CD4-positive, CD25-positive, alpha-beta regulatory T cell (primary cell): ENCODE results near the gene HTR3A. TPM values are rescaled to one million over a fixed set of nuclear protein-coding genes. Genes with fewer than 3 reads are reported as not detected.

Source experiments
- ATAC-seq, 2 donors: fragments of 150-1000 bp; cut with Tn5 transposase; one replicate each; pipeline ENCODE4 v1.10.0; 2021; ENCODE audit warnings: low read depth in 2 of 2, moderate number of reproducible peaks in 2 of 2, moderate library complexity in 1 of 2
- DNase-seq, 3 donors: peaks; one replicate each; pipeline versions ENCODE4 v3.0.0 to v3.0.0-alpha.2; 2012 to 2022; ENCODE audit warnings: mixed read lengths in 1 of 3
- H3K27ac ChIP-seq: one replicate; pipeline ENCODE4 v1.7.0; 2013; ENCODE audit warnings: mild to moderate bottlenecking, low read length; ENCODE audit not compliant: insufficient read depth, poor library complexity, severe bottlenecking
- H3K27me3 ChIP-seq: one replicate; pipeline ENCODE4 v1.7.0; 2013; ENCODE audit warnings: low read length; ENCODE audit not compliant: control insufficient read depth, insufficient read depth
- H3K36me3 ChIP-seq: one replicate; pipeline ENCODE4 v1.7.0; 2013; ENCODE audit warnings: mild to moderate bottlenecking, low read length, moderate library complexity; ENCODE audit not compliant: control insufficient read depth, insufficient read depth
- H3K4me1 ChIP-seq: 2 replicates; pipeline ENCODE4 v1.7.0; 2013; ENCODE audit warnings: mild to moderate bottlenecking, low read length; ENCODE audit not compliant: insufficient read depth, control insufficient read depth, poor library complexity, severe bottlenecking
- H3K4me3 ChIP-seq: one replicate; pipeline ENCODE4 v1.7.0; 2013; ENCODE audit warnings: low read depth, mild to moderate bottlenecking, low read length, moderate library complexity
- H3K9me3 ChIP-seq, 2 experiments: 1 replicate in 1 of 2; 2 replicates in 1 of 2; pipeline ENCODE4 v1.7.0; 2013; ENCODE audit warnings: low read length in 2 of 2, mild to moderate bottlenecking in 1 of 2, moderate library complexity in 1 of 2; ENCODE audit not compliant: control insufficient read depth in 2 of 2
- H3K27ac Mint-ChIP-seq, 3 donors: one replicate each; pipeline ENCODE4 v1.8.0; 2020 to 2022; ENCODE audit warnings: mild to moderate bottlenecking in 3 of 3, mixed read lengths in 3 of 3, moderate library complexity in 2 of 3
- H3K27me3 Mint-ChIP-seq: one replicate; pipeline ENCODE4 v1.8.0; 2022; ENCODE audit warnings: mild to moderate bottlenecking, mixed read lengths
- H3K36me3 Mint-ChIP-seq: one replicate; pipeline ENCODE4 v1.8.0; 2020; ENCODE audit warnings: mixed read lengths
- H3K4me1 Mint-ChIP-seq, 4 donors: one replicate each; pipeline ENCODE4 v1.8.0; 2020 to 2022; ENCODE audit warnings: mixed read lengths in 4 of 4, mild to moderate bottlenecking in 1 of 4
- H3K4me3 Mint-ChIP-seq, 4 donors: one replicate each; pipeline ENCODE4 v1.8.0; 2020 to 2022; ENCODE audit warnings: mild to moderate bottlenecking in 4 of 4, mixed read lengths in 4 of 4, moderate library complexity in 3 of 4
- H3K9me3 Mint-ChIP-seq, 7 donors: one replicate each; pipeline ENCODE4 v1.8.0; 2020 to 2022; ENCODE audit warnings: mixed read lengths in 7 of 7, mild to moderate bottlenecking in 3 of 7, moderate library complexity in 2 of 7
- polyA plus RNA-seq, 4 donors: library from polyadenylated mRNA; unstranded; fragments of 300-500 nt; fragmentation: Illumina TruSeq; gene quantifications; one replicate each; pipeline ENCODE4 v1.2.3, GENCODE V29; 2021
- total RNA-seq: library from RNA; stranded (reverse); gene quantifications from one replicate; pipeline ENCODE4 v1.2.3, GENCODE V29; 2022

The HTR3A gene
- total and polyA plus RNA-seq, 5 donors from 2014 or later: not detected

GRCh38 chr11:114008331-114008730, 33.4 kb downstream of the HTR3A start:
- DNase-seq (no peak), ATAC-seq (no peak)
- H3K36me3 Mint-ChIP-seq: no peaks in the 10 kb centered on the region
- Histone ChIP-seq H3K27ac (no peak overlapping the region), H3K4me1 (no peaks in the 10 kb centered on the region), H3K9me3 (no peaks in the 10 kb centered on the region), H3K36me3 (no peaks in the 10 kb centered on the region), H3K4me3 (no peak overlapping the region), H3K27me3 (no peaks in the 10 kb centered on the region)
- no peaks in the 10 kb centered on the region for H3K4me1 Mint-ChIP-seq
- no peak overlapping the region for H3K4me3 Mint-ChIP-seq
- H3K27ac Mint-ChIP-seq: no peak overlapping the region
- H3K27me3 Mint-ChIP-seq: peaks cover 14% of the 10 kb centered on the region
- no peaks in the 10 kb centered on the region for H3K9me3 Mint-ChIP-seq

- H3K36me3 Mint-ChIP-seq: no peaks in the 10 kb centered on the region
- peaks cover 0 to 2% (median under 1%) of the 10 kb centered on the region in 4 donors for H3K4me1 Mint-ChIP-seq
- no peaks in the 10 kb centered on the region for H3K27me3 ChIP-seq
- H3K27ac ChIP-seq: no peak overlapping the region
- H3K27ac Mint-ChIP-seq: peak overlapping the region in 2 of 3 donors; percentile 4 to 34
- no peaks in the 10 kb centered on the region for H3K4me1 ChIP-seq
- ATAC-seq: no peak
- H3K9me3 Mint-ChIP-seq: no peaks in the 10 kb centered on the region
- H3K27me3 Mint-ChIP-seq: peaks cover 8% of the 10 kb centered on the region
- H3K9me3 ChIP-seq: no peaks in the 10 kb centered on the region
- H3K4me3 Mint-ChIP-seq: no peak overlapping the region
- H3K4me3 ChIP-seq: no peak overlapping the region
- DNase-seq: no peak
- H3K36me3 ChIP-seq: no peaks in the 10 kb centered on the region
These were observed 36.0 kb downstream of the HTR3A start for GRCh38 chr11:114010931-114011330.

- H3K27ac Mint-ChIP-seq: peak overlapping the region in 1 of 3 donors; percentile 4
- no peak overlapping the region for H3K4me3 Mint-ChIP-seq
- Histone ChIP-seq H3K4me3 (no peak overlapping the region), H3K9me3 (no peaks in the 10 kb centered on the region), H3K36me3 (no peaks in the 10 kb centered on the region), H3K27me3 (no peaks in the 10 kb centered on the region), H3K27ac (no peak overlapping the region), H3K4me1 (no peaks in the 10 kb centered on the region)
- no peaks in the 10 kb centered on the region for H3K36me3 Mint-ChIP-seq
- no peak for ATAC-seq
- no peak for DNase-seq
- no peaks in the 10 kb centered on the region for H3K9me3 Mint-ChIP-seq
- peaks cover 0 to 2% (median under 1%) of the 10 kb centered on the region in 4 donors for H3K4me1 Mint-ChIP-seq
- H3K27me3 Mint-ChIP-seq: peaks cover 8% of the 10 kb centered on the region
These were observed 36.5 kb downstream of the HTR3A start for GRCh38 chr11:114011443-114011842.

- no peaks in the 10 kb centered on the region for H3K27me3 Mint-ChIP-seq
- peaks cover 0 to 2% (median under 1%) of the 10 kb centered on the region in 4 donors for H3K4me1 Mint-ChIP-seq
- Histone ChIP-seq H3K27me3 (no peaks in the 10 kb centered on the region), H3K4me3 (no peak overlapping the region), H3K36me3 (no peaks in the 10 kb centered on the region), H3K9me3 (no peaks in the 10 kb centered on the region), H3K4me1 (no peaks in the 10 kb centered on the region), H3K27ac (no peak overlapping the region)
- H3K36me3 Mint-ChIP-seq: no peaks in the 10 kb centered on the region
- H3K4me3 Mint-ChIP-seq: no peak overlapping the region
- peak overlapping the region in 1 of 3 donors; percentile 92 for H3K27ac Mint-ChIP-seq
- no peak for ATAC-seq
- no peaks in the 10 kb centered on the region for H3K9me3 Mint-ChIP-seq
- no peak for DNase-seq
These were observed 40.2 kb downstream of the HTR3A start for GRCh38 chr11:114015117-114015516.

DNA sequence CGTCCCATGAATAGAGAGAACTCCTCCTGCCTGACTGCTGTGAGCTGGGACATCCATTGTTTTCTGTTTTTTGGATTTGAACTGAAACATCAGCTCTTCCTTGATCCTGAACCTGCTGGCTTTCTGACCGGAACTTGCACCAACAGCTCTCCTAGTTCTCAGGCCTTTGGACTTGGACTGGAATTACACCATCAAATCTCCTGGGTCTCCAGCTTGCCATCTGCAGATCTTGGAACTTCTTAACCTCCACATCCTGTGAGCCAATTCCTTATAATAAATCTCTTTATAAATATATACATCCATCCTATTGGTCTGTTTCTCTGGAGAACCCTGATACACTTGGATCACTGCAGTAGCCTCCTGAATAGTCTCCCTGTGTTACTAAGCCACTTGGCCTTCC, 42.1 kb downstream of the HTR3A start:
- no peaks in the 10 kb centered on the region for H3K27me3 ChIP-seq
- ATAC-seq: no peak
- H3K27ac ChIP-seq: no peak overlapping the region
- Mint-ChIP-seq H3K27me3 (no peaks in the 10 kb centered on the region), H3K4me3 (no peak overlapping the region), H3K4me1 (peaks cover 0 to 2% (median under 1%) of the 10 kb centered on the region in 4 donors), H3K9me3 (no peaks in the 10 kb centered on the region), H3K27ac (no peak overlapping the region), H3K36me3 (no peaks in the 10 kb centered on the region)
- no peaks in the 10 kb centered on the region for H3K36me3 ChIP-seq
- no peaks in the 10 kb centered on the region for H3K4me1 ChIP-seq
- H3K9me3 ChIP-seq: no peaks in the 10 kb centered on the region
- DNase-seq: no peak
- H3K4me3 ChIP-seq: no peak overlapping the region

- H3K4me1 Mint-ChIP-seq: peaks cover 0 to 2% (median under 1%) of the 10 kb centered on the region in 4 donors
These were observed 42.8 kb downstream of the HTR3A start for GRCh38 chr11:114017723-114018122.

DNA sequence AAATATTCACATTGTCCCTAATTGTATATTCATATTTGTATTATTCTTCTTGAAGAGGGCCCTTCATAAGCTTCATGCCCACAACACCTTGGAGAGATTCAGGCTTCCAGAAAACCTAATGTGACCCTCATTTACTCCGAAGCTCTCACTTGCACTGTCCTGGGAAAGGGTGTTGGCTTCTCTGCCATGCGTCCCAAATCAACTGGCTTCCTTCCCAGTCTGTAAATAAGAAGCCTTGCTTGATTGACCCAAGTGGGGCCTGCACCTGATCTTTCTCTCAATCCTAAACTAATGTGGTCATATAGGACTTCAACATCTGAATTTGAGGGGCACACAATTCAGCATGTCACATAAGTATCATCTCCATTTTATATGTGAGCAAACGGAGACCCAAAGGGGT, 44.1 kb downstream of the HTR3A start:
- no peaks in the 10 kb centered on the region for H3K9me3 ChIP-seq
- no peak overlapping the region for H3K4me3 Mint-ChIP-seq
- ATAC-seq (no peak), DNase-seq (no peak)
- peaks cover 0 to 2% (median under 1%) of the 10 kb centered on the region in 4 donors for H3K4me1 Mint-ChIP-seq
- H3K9me3 Mint-ChIP-seq: no peaks in the 10 kb centered on the region
- H3K27ac Mint-ChIP-seq: no peak overlapping the region
- H3K4me1 ChIP-seq: no peaks in the 10 kb centered on the region
- no peaks in the 10 kb centered on the region for H3K27me3 ChIP-seq
- H3K27me3 Mint-ChIP-seq: no peaks in the 10 kb centered on the region
- H3K27ac ChIP-seq: no peak overlapping the region
- H3K36me3 ChIP-seq: no peaks in the 10 kb centered on the region
- H3K4me3 ChIP-seq: no peak overlapping the region
- H3K36me3 Mint-ChIP-seq: no peaks in the 10 kb centered on the region

More at GRCh38 chr11:114017723-114018122, 42.8 kb downstream of the HTR3A start:
- H3K4me3 Mint-ChIP-seq: no peak overlapping the region
- Histone ChIP-seq H3K27me3 (no peaks in the 10 kb centered on the region), H3K27ac (no peak overlapping the region), H3K4me1 (no peaks in the 10 kb centered on the region), H3K4me3 (no peak overlapping the region), H3K9me3 (no peaks in the 10 kb centered on the region), H3K36me3 (no peaks in the 10 kb centered on the region)
- no peaks in the 10 kb centered on the region for H3K36me3 Mint-ChIP-seq
- ATAC-seq: no peak
- no peaks in the 10 kb centered on the region for H3K27me3 Mint-ChIP-seq
- no peak overlapping the region for H3K27ac Mint-ChIP-seq
- H3K9me3 Mint-ChIP-seq: no peaks in the 10 kb centered on the region
- DNase-seq: no peak

DNA sequence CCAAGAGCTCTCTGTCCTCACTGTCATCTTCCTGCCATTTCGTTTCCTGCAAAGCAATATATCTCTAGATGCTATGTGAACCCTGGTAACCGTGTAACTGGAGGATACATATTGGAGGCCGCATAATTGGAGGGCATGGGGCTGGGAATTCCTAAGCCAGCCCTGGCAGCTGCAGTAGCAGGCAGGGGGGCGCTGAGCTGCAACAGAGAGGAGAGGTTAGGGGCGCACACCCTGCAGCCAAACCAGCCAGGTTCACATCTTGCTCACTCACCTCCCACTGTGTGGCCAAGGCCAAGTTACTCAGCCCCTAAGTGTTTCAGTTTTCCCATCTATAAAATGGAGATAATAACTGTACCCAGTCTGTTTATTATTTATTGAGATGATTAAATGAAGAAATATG, 44.7 kb downstream of the HTR3A start:
- H3K4me1 Mint-ChIP-seq: peaks cover 0 to 2% (median under 1%) of the 10 kb centered on the region in 4 donors
- no peak overlapping the region for H3K27ac Mint-ChIP-seq
- H3K27me3 Mint-ChIP-seq: no peaks in the 10 kb centered on the region
- Histone ChIP-seq H3K27me3 (no peaks in the 10 kb centered on the region), H3K4me3 (no peak overlapping the region), H3K9me3 (no peaks in the 10 kb centered on the region), H3K4me1 (no peaks in the 10 kb centered on the region), H3K36me3 (no peaks in the 10 kb centered on the region), H3K27ac (no peak overlapping the region)
- no peaks in the 10 kb centered on the region for H3K36me3 Mint-ChIP-seq
- no peak for ATAC-seq
- no peaks in the 10 kb centered on the region for H3K9me3 Mint-ChIP-seq
- H3K4me3 Mint-ChIP-seq: no peak overlapping the region
- no peak for DNase-seq
